Right lung (tissue), 5 donors: ENCODE measurements around the gene EDDM3A. TPM values are rescaled to one million over a fixed set of nuclear protein-coding genes. Genes with fewer than 3 reads are reported as not detected.

Experiments
- DNase-seq, 2 donors: peaks; one replicate each; pipeline ENCODE4 v3.0.0-alpha.2; 2013
- polyA plus RNA-seq, 5 donors: library from polyadenylated mRNA; unstranded; fragments of 120-200 nt; gene quantifications; one replicate each; pipeline versions ENCODE4 v1.2.1 to v1.2.3, GENCODE V29; 2013; ENCODE audit warnings: inconsistent platforms in 1 of 5, low replicate concordance in 1 of 5; ENCODE audit not compliant: insufficient read length in 5 of 5, insufficient read depth in 1 of 5

Gene EDDM3A
- polyA plus RNA-seq, 5 donors = 0.16 TPM; not detected in 4

DNA sequence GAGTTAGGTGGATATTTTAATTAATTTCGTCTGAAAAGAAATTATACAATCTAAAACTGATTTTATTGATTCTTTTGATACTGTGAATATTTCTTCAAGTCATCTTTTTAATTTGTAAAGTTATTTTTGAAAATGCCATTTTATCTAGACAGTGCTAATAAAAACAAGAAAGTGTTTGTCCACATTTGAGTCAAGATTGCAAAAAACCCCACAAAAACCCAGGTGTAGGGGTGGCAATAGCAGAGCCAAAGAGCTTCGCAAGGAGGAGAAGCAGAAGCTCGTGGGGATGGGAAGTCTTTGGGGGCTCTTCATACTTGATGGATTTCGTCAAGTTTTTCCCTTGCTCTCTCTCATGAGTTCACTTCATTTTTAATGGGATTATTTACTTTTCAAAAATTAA lies 41.3 kb downstream of the EDDM3A start:
- no peak for DNase-seq

DNA sequence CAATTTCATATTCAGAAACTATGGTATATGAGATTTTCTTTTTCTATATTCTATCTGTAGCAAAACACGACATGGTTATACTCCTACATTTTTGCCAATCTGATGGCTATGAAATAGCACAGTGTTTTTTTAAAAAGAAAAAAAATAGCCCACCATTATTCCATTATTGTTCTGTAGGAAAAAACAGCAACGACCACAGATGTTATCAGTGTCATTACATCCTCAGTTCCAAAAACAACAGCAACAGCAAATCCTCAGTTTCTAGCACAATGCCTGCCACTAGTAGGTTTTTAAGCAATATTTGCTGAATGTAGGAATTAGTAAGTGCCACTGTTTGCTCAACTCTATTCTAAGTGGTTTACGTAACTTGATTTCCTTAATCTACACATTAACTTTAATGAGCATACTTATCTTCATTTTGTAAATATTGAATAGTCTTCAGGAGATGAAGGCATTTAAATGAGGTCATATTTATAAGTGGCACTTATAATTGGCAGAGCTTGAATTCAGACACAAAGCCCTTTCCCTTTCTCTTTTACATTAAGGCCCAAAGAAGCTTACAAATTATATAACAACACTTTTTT lies 43.6 kb downstream of the EDDM3A start:
- no peak for DNase-seq

DNA sequence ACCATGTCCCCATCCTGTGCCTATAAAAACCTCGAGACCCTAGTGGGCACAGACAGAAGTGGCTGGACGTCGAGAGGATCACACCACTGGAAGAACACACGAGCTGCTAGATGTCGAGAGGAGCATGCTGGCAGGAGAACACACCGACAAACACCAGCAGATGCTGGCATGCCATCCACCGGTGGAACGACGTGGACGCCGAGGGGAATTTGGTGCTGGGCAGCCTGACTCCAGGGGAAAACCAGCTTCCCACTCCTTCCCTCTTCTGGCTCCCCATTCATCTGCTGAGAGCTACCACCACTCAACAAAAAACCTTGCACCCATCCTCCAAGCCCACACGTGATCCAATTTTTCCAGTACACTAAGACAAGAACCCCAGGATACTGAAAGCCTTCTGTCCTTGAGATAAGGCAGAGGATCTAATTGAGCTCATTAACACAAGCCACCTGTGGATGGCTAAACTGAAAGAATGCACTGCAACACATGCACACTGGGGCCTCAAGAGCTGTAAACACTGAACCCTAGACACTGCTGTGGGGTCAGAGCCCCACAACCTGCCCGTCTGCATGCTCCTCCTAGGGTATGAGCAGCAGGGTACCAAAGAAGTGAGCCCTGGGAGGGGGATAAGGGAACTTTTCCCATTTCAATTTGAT lies 44.9 kb downstream of the EDDM3A start:
- DNase-seq = no peak

DNA sequence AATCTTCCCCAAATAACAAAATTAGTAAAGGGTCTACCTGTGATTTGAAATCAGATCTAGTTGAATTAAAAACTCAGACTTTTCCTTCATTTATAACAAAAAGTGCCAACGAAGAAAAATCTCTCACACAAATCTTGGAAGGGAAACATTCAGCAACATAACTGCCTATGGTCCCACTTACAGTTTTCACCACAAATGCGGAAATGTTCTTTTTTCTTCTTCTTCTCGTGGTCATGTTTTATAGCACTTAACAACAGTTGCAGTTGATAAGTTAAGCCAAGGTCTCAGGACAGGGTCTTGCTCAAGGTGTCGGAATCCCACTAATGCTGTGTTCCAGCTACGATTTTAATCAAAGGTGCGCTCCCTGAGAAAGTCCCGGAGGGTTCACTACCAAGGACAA lies 45.5 kb downstream of the EDDM3A start:
- DNase-seq = no peak

DNA sequence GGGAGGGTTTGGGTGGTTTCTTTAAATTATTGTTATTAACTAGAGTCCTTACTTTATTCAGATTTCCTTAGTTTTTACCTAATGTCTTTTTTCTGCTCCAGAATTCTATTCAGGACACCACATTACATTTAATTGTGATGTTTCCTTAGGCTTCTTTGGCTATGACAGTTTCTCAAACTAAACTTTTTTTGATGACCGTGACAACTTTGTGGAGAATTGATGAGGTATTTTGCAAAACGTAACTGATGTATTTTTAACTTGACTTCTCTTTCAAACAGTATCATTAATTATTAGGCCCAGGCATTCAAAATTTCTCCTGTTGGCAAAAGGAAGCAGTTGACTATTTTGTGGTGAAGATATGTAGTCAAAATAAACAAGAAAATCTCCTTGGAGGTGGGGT lies 45.9 kb downstream of the EDDM3A start:
- DNase-seq = no peak

DNA sequence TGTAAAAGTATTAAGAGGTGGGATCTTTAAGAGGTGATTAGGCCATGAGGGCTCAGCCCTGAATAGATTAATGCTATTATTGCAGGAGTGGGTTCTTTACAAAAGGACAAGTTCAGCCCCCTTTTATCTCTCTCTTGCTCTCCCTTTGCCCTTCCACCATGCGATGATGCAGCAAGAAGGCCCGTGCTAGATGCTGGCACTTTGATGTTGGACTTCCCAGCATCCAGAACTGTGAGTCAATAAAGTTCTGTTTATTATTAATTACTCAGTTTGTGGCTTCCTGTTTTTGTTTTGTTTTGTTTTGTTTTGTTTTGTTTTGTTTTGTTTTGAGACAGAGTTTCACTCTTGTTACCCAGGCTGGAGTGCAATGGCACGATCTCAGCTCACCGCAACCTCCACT lies 46.9 kb downstream of the EDDM3A start:
- no peak for DNase-seq

DNA sequence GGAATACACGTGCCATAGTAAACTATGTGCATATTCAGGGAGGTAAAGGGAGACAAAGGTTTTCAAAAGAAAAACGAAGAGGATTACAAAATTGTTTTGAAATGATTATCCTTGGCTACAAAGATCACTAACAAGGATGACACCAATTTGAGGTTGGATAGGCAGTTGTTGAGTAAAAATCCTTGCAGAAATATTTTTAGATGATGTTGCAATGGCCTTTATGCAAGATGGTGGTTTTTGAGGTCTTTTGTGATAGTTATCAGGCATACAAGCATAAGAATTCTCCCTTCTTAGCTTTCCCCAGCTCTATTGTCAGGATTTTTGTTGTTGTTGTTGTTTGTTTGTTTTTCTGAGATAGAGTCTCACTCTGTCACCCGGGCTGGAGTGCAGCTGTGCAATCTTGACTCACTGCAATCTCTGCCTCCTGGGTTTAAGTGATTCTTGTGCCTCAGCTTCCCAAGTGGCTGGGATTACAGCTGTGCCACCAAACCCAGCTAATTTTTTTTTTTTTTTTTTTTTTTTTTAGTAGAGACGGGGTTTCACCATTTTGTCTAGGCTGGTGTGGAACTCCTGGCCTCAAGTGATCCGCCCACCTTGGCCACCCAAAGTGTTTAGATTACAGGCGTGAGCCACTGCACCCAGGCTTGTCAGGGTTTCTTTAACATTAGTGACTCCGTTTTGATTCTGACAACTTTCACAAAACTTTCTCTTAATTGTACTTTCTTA lies 49.1 kb downstream of the EDDM3A start:
- DNase-seq = no peak

DNA sequence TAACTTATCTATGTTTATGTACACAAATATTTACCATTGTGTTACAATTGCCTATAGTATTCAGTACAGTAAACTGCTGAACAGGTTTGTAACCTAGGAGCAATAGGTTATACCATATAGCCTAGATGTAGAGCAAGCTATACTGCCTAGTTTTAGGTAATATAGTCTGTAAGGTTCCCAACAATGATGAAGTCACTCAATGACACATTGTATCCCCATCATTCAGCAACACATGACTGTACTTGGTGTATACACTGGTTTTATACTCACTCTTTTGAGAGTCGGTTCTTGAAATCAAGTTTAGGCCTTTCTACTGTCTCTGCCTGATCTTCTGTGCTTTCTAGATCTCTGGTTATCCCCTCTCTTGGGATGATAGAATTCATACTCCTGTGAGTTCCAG lies 51.5 kb downstream of the EDDM3A start:
- DNase-seq = no peak

Other genes with a start within 250 kb of the EDDM3A start
- under 1 TPM in 3 of 5 donors, not detected in 2; 0.43 to 0.84 (median 0.68) TPM for gene RNASE10, start 240.3 kb upstream of the EDDM3A start, polyA plus RNA-seq
- gene RNASE9, start 184.8 kb upstream of the EDDM3A start, polyA plus RNA-seq = not detected
- gene RNASE11, start 157.9 kb upstream of the EDDM3A start, polyA plus RNA-seq = not detected
- not detected for gene RNASE12, start 154.5 kb upstream of the EDDM3A start, polyA plus RNA-seq
- gene OR6S1, start 104.2 kb upstream of the EDDM3A start, polyA plus RNA-seq = not detected
- 10 to 100 TPM in 1 of 5 donors, 1 to 10 TPM in 4; 6.6 to 10.1 (median 9.1) TPM for gene RNASE4, start 61.3 kb upstream of the EDDM3A start, polyA plus RNA-seq
- gene ANG, start 57.1 kb upstream of the EDDM3A start, polyA plus RNA-seq = 10 to 100 TPM in 2 of 5 donors, 1 to 10 TPM in 3; 7.2 to 11.7 (median 8.9) TPM
- gene EDDM3B, start 22.5 kb downstream of the EDDM3A start, polyA plus RNA-seq = not detected
- 1 to 10 TPM; 6.5 to 8.3 (median 7.9) TPM for gene RNASE6, start 35.4 kb downstream of the EDDM3A start, polyA plus RNA-seq
- 100 to 1,000 TPM; 299 to 478 (median 401) TPM for gene RNASE1, start 57.0 kb downstream of the EDDM3A start, polyA plus RNA-seq
- gene RNASE3, start 145.5 kb downstream of the EDDM3A start, polyA plus RNA-seq = 1 to 10 TPM in 1 of 5 donors, under 1 TPM in 3, not detected in 1; 0.44 to 1.6 (median 0.72) TPM
- 1 to 10 TPM; 1.2 to 2.5 (median 1.8) TPM for gene RNASE2, start 209.6 kb downstream of the EDDM3A start, polyA plus RNA-seq
- gene METTL17, start 244.1 kb downstream of the EDDM3A start, polyA plus RNA-seq = 100 to 1,000 TPM; 104 to 139 (median 116) TPM